H1 (cell line): ENCODE data around the gene VTN. TPM values are rescaled to one million over a fixed set of nuclear protein-coding genes. Genes with fewer than 3 reads are reported as not detected.

Experiments
- CTCF ChIA-PET: fragments of 300-600 bp; sonication (Branson Sonifier 250); formaldehyde crosslinking; loops from one replicate; lab custom pipeline; 2021; ENCODE audit not compliant: partially characterized antibody; lab: Charles Lee
- POLR2A ChIA-PET: fragments of 300-600 bp; sonication (Branson Sonifier 250); formaldehyde crosslinking; loops from one replicate; lab custom pipeline; 2021; ENCODE audit warnings: inconsistent platforms; ENCODE audit not compliant: partially characterized antibody; lab: Charles Lee
- DNase-seq, 2 experiments: peaks; one replicate each; pipeline versions ENCODE4 v3.0.0 to v3.0.0-alpha.2; 2010 to 2022; ENCODE audit warnings: low spot score in 2 of 2, low read depth in 1 of 2, mixed read lengths in 1 of 2
- FAIRE-seq: peaks from 2 replicates; lab custom pipeline; 2011; peaks lifted over from hg19 to GRCh38; lab: Jason Lieb, UNC
- H2AFZ ChIP-seq: 2 replicates; pipeline ENCODE4 v1.8.1; 2012; ENCODE audit warnings: low read length, inconsistent platforms
- H2AK5ac ChIP-seq: 2 replicates; pipeline ENCODE4 v1.6.1; 2013; ENCODE audit warnings: low read depth, low read length
- H2BK120ac ChIP-seq: replicated peaks from 2 replicates; pipeline ENCODE3; 2013; ENCODE audit warnings: low read depth, low read length, inconsistent platforms
- H2BK12ac ChIP-seq: 2 replicates; pipeline ENCODE4 v1.6.1; 2013; ENCODE audit warnings: low read depth, low read length
- H2BK15ac ChIP-seq: 2 replicates; pipeline ENCODE4 v1.6.1; 2013; ENCODE audit warnings: low read length
- H2BK20ac ChIP-seq: 2 replicates; pipeline ENCODE4 v1.6.1; 2013; ENCODE audit warnings: low read length
- H2BK5ac ChIP-seq: 2 replicates; pipeline ENCODE4 v1.6.1; 2013; ENCODE audit warnings: low read depth, low read length
- H3K14ac ChIP-seq: 2 replicates; pipeline ENCODE4 v1.6.1; 2013; ENCODE audit warnings: inconsistent platforms; ENCODE audit not compliant: insufficient read length
- H3K18ac ChIP-seq: 2 replicates; pipeline ENCODE4 v1.6.1; 2013; ENCODE audit warnings: low read length; ENCODE audit errors: extremely low read depth
- H3K23ac ChIP-seq: 2 replicates; pipeline ENCODE4 v1.6.1; 2013; ENCODE audit warnings: inconsistent platforms; ENCODE audit not compliant: insufficient read length
- H3K23me2 ChIP-seq: 2 replicates; pipeline ENCODE4 v1.6.1; 2013; ENCODE audit warnings: low read depth, low read length
- H3K27ac ChIP-seq: 2 replicates; pipeline ENCODE4 v1.6.1; 2011; ENCODE audit warnings: low read depth, low read length, inconsistent platforms
- H3K27me3 ChIP-seq, 4 experiments: replicated peaks in 1 of 4; 1 replicate in 1 of 4; 2 replicates in 3 of 4; pipeline versions ENCODE4 v1.6.1 to v1.8.1; 2011 to 2013; ENCODE audit warnings: low read length in 3 of 4, mild to moderate bottlenecking in 3 of 4, inconsistent platforms in 2 of 4, mixed read lengths in 2 of 4, moderate library complexity in 1 of 4; ENCODE audit not compliant: control insufficient read depth in 3 of 4, insufficient read depth in 3 of 4; ENCODE audit errors: extremely low read depth in 1 of 4
- H3K36me3 ChIP-seq, 4 experiments: 2 replicates each; pipeline versions ENCODE4 v1.6.1 to v1.8.1; 2011 to 2013; ENCODE audit warnings: mild to moderate bottlenecking in 4 of 4, low read length in 3 of 4, moderate library complexity in 2 of 4, control low read depth in 1 of 4, inconsistent platforms in 1 of 4; ENCODE audit not compliant: insufficient read depth in 4 of 4, control insufficient read depth in 2 of 4
- H3K4ac ChIP-seq: replicated peaks from 2 replicates; pipeline ENCODE3; 2013; ENCODE audit warnings: low read length, low read depth, mixed read lengths, inconsistent platforms; ENCODE audit not compliant: insufficient read length
- H3K4me1 ChIP-seq, 4 experiments: replicated peaks in 1 of 4; 1 replicate in 1 of 4; 2 replicates in 3 of 4; pipeline versions ENCODE4 v1.6.1 to v1.8.1; 2011 to 2013; ENCODE audit warnings: low read length in 3 of 4, inconsistent platforms in 2 of 4, mixed read lengths in 1 of 4; ENCODE audit not compliant: insufficient read depth in 4 of 4, control insufficient read depth in 3 of 4
- H3K4me2 ChIP-seq, 2 experiments: 2 replicates each; pipeline versions ENCODE4 v1.6.1 to v1.8.1; 2011 to 2013; ENCODE audit warnings: low read depth in 2 of 2, low read length in 2 of 2, control low read depth in 1 of 2, inconsistent platforms in 1 of 2, mild to moderate bottlenecking in 1 of 2; ENCODE audit not compliant: insufficient read depth in 1 of 2
- H3K4me3 ChIP-seq, 4 experiments: fragments of 200-600, 300-600 bp in 1 of 4; sonication (generic), shearing (Covaris generic), sonication (Bioruptor Twin) in 1 of 4; 2 replicates each; pipeline versions ENCODE4 v1.5.1 to v1.8.1; 2011 to 2016; ENCODE audit warnings: low read length in 4 of 4, low read depth in 3 of 4, control low read depth in 2 of 4, inconsistent platforms in 2 of 4, mild to moderate bottlenecking in 2 of 4, mixed read lengths in 1 of 4, moderate library complexity in 1 of 4; ENCODE audit not compliant: insufficient read depth in 2 of 4; ENCODE audit errors: extremely low read depth in 1 of 4
- H3K56ac ChIP-seq: replicated peaks from 2 replicates; pipeline ENCODE3; 2013; ENCODE audit warnings: low read depth, mild to moderate bottlenecking, mixed read lengths, low read length, inconsistent platforms; ENCODE audit not compliant: insufficient read length
- H3K79me1 ChIP-seq: 2 replicates; pipeline ENCODE4 v1.6.1; 2013; ENCODE audit warnings: low read depth, low read length, control low read depth
- H3K79me2 ChIP-seq, 2 experiments: 2 replicates each; pipeline versions ENCODE4 v1.6.1 to v1.8.1; 2012 to 2013; ENCODE audit warnings: low read length in 2 of 2, mild to moderate bottlenecking in 2 of 2, inconsistent platforms in 1 of 2; ENCODE audit not compliant: insufficient read depth in 2 of 2, control insufficient read depth in 1 of 2
- H3K9ac ChIP-seq, 4 experiments: replicated peaks in 1 of 4; 1 replicate in 1 of 4; 2 replicates in 3 of 4; pipeline versions ENCODE4 v1.6.1 to v1.8.1; 2011 to 2013; ENCODE audit warnings: low read depth in 3 of 4, low read length in 3 of 4, control low read depth in 2 of 4, mild to moderate bottlenecking in 2 of 4, moderate library complexity in 2 of 4, inconsistent platforms in 1 of 4; ENCODE audit errors: extremely low read depth in 1 of 4
- H3K9me3 ChIP-seq, 2 experiments: 2 replicates each; pipeline versions ENCODE4 v1.6.1 to v1.8.1; 2012 to 2013; ENCODE audit warnings: mild to moderate bottlenecking in 2 of 2, moderate library complexity in 2 of 2, control low read depth in 1 of 2, inconsistent platforms in 1 of 2, low read depth in 1 of 2, low read length in 1 of 2, mixed read lengths in 1 of 2; ENCODE audit not compliant: insufficient read depth in 2 of 2
- H4K20me1 ChIP-seq, 2 experiments: replicated peaks in 1 of 2; 2 replicates each; pipeline versions ENCODE3 to v1.8.1; 2011 to 2013; ENCODE audit warnings: inconsistent platforms in 2 of 2, low read length in 2 of 2, mild to moderate bottlenecking in 1 of 2; ENCODE audit not compliant: insufficient read depth in 2 of 2, control insufficient read depth in 1 of 2
- H4K5ac ChIP-seq: 2 replicates; pipeline ENCODE4 v1.6.1; 2013; ENCODE audit warnings: low read length, low read depth, mixed read lengths, inconsistent platforms; ENCODE audit not compliant: insufficient read length
- H4K8ac ChIP-seq: 2 replicates; pipeline ENCODE4 v1.8.0; 2013; ENCODE audit warnings: mild to moderate bottlenecking, moderate library complexity, low read length, inconsistent platforms; ENCODE audit not compliant: insufficient read depth; ENCODE audit errors: extremely low read depth
- H4K91ac ChIP-seq: replicated peaks from 2 replicates; pipeline ENCODE3; 2013; ENCODE audit warnings: low read length, mixed read lengths, inconsistent platforms; ENCODE audit not compliant: insufficient read length
- CREB1 ChIP-seq: IDR thresholded peaks from 2 replicates; pipeline ENCODE4 v1.6.1; 2012; ENCODE audit warnings: inconsistent platforms
- FOSL1 ChIP-seq: IDR thresholded peaks from 2 replicates; pipeline ENCODE4 v1.6.1; 2011; ENCODE audit warnings: mild to moderate bottlenecking, low read depth, low read length, moderate library complexity; ENCODE audit not compliant: insufficient read depth
- HDAC6 ChIP-seq: IDR thresholded peaks from one replicate; pipeline ENCODE4 v1.7.1; 2012; ENCODE audit warnings: low read depth, mild to moderate bottlenecking, inconsistent platforms, low read length, moderate library complexity
- RAD21 ChIP-seq, 2 experiments: IDR thresholded peaks in 1 of 2; conservative IDR thresholded peaks in 1 of 2; 2 replicates each; pipeline ENCODE4 v1.6.1; 2011; ENCODE audit warnings: low read depth in 2 of 2, low read length in 2 of 2, improper control_type of control experiment in 1 of 2, inconsistent platforms in 1 of 2, mild to moderate bottlenecking in 1 of 2, moderate library complexity in 1 of 2
- RBBP5 ChIP-seq: IDR thresholded peaks from 2 replicates; pipeline ENCODE4 v1.7.1; 2012; ENCODE audit warnings: low read depth, mild to moderate bottlenecking, inconsistent platforms, low read length, moderate library complexity, borderline replicate concordance
- SIX5 ChIP-seq: IDR thresholded peaks from 2 replicates; pipeline ENCODE4 v1.6.1; 2011; ENCODE audit warnings: mild to moderate bottlenecking, low read depth, low read length
- SP4 ChIP-seq: IDR thresholded peaks from 2 replicates; pipeline ENCODE4 v1.6.1; 2012; ENCODE audit warnings: low read length, inconsistent platforms
- TAF1 ChIP-seq: IDR thresholded peaks from 2 replicates; pipeline ENCODE4 v1.6.1; 2011; ENCODE audit warnings: mild to moderate bottlenecking, low read depth, low read length
- WGBS, 2 experiments: shearing (Covaris generic) in 1 of 2; methylation state at CpG; one replicate each; pipeline versions ENCODE4 v1.1.6 to v1.1.7; 2013 to 2015; ENCODE audit warnings: low lambda C conversion rate in 2 of 2, mixed read lengths in 2 of 2, inconsistent platforms in 1 of 2, low coverage in 1 of 2, missing lambda C conversion rate in 1 of 2; ENCODE audit not compliant: insufficient replicate concordance in 2 of 2, insufficient coverage in 1 of 2, insufficient read length in 1 of 2; ENCODE audit errors: extremely low coverage in 1 of 2, missing lambda C conversion rate in 1 of 2; 5-methylcytosine and 5-hydroxymethylcytosine counted together
- polyA plus RNA-seq, 7 experiments: library from polyadenylated mRNA; depleted of rRNA in 3 of 7; stranded (reverse) in 5 of 7; unstranded in 2 of 7; fragments of >200 nt in 5 of 7; fragments of 200-250 nt in 2 of 7; gene quantifications; 1 replicate in 5 of 7; 2 replicates in 1 of 7; 4 replicates in 1 of 7; pipeline versions ENCODE4 v1.2.1 to v1.2.3, GENCODE V29; 2011 to 2013; ENCODE audit warnings: missing spikeins in 2 of 7, mixed read lengths in 2 of 7
- total RNA-seq: library from RNA; stranded (reverse); fragmentation: NEBNext Ultra II Directional; extraction: Animal tissue kit (Norgen Biotek cat#: 25700); gene quantifications from 2 replicates; pipeline ENCODE4 v1.2.1, GENCODE V29; 2021
- TF ChIP-seq, protein P1 (sequence below), 3 experiments: IDR thresholded peaks; 1 replicate in 2 of 3; 2 replicates in 1 of 3; pipeline versions ENCODE4 v1.5.1 to v1.6.1; 2011; ENCODE audit warnings: low read length in 3 of 3, mild to moderate bottlenecking in 3 of 3, inconsistent platforms in 2 of 3, low read depth in 1 of 3, moderate library complexity in 1 of 3; ENCODE audit not compliant: insufficient read depth in 1 of 3; ENCODE audit errors: control extremely low read depth in 1 of 3

The VTN gene
- total and polyA plus RNA-seq, 2 of the 8 experiments (the other 6 are each of a cell fraction or from before 2014, with no cell fraction given): 0.18 TPM; not detected in 1

DNA sequence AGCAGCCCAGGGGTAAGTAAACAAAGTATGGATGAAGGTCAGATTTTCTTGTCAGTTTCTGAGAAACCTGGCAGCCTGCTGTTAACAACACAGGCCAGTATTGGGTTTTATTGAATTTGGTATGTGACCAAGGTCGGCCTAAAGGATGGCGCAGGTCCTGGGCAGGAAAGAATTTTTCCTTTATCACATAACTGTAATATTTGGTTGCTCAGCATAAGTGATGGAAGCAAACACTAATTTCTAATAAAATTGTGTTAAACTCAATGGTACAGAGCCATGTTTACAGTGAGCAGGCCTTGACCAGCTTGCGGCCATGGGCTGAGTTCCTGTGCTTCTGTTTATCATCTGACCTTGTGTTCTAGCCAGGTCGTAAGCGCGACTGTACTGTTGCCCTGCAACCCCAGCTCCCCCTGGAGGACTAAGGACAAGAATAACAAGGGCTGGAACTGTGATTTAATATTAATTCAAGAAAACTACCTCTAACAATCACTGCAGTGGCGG, 23.3 kb downstream of the VTN start:
- Histone ChIP-seq H3K9me3 (no peaks in the 10 kb centered on the region), H3K23ac (no peak overlapping the region), H3K56ac (no peak overlapping the region), H3K4me3 (no peak overlapping the region), H4K91ac (no peak overlapping the region), H3K4me2 (no peak overlapping the region), H2BK120ac (no peak overlapping the region), H2AK5ac (no peak overlapping the region), H3K18ac (no peak overlapping the region), H2AFZ (no peak overlapping the region), H3K4me1 (peaks cover 0 to 4% (median 0%) of the 10 kb centered on the region in 4 experiments; a peak in 3 of 7 replicates), H3K9ac (no peak overlapping the region), H2BK20ac (no peak overlapping the region), H3K14ac (no peak overlapping the region), H3K79me1 (no peaks in the 10 kb centered on the region), H2BK15ac (no peak overlapping the region), H3K4ac (no peak overlapping the region), H2BK12ac (no peak overlapping the region), H3K27me3 (no peaks in the 10 kb centered on the region), H4K5ac (no peak overlapping the region), H3K27ac (no peak overlapping the region), H2BK5ac (no peak overlapping the region), H3K36me3 (peaks cover 20 to 58% (median 45%) of the 10 kb centered on the region in 4 experiments; a peak in 7 of 8 replicates), H3K23me2 (no peaks in the 10 kb centered on the region), H3K79me2 (no peaks in the 10 kb centered on the region), H4K8ac (no peak overlapping the region), H4K20me1 (peaks cover 13 to 15% of the 10 kb centered on the region in 2 experiments)
- FAIRE-seq (no peak), DNase-seq (no peak)
- ChIA-PET POLR2A (interaction anchor here (0.7 to 9.7 kb wide), 10 partner anchors 10 to 26 kb away, joined by 3 to 92 read pairs (median 6); partner anchors contain the start of genes IFT20, POLDIP2, SEBOX and TNFAIP1), CTCF (interaction anchor here (1.0 to 2.5 kb wide), 11 partner anchors 9 to 115 kb away, joined by 3 to 10 read pairs (median 5); partner anchors contain the start of genes IFT20 and TNFAIP1)
- TF ChIP-seq TAF1 (no peak), HDAC6 (no peak), CREB1 (no peak), RAD21 (IDR thresholded peaks at IDR 0.05 in 1 of 2, conservative IDR thresholded peaks at IDR 0.05 in 1 of 2; ENCODE audit: low read depth in 2 of 2, low read length in 2 of 2) (peak; percentile 26 to 51; a peak in 3 of 4 replicates), SIX5 (no peak), FOSL1 (no peak), SP4 (no peak), RBBP5 (no peak)
- TF ChIP-seq, protein P1, sequence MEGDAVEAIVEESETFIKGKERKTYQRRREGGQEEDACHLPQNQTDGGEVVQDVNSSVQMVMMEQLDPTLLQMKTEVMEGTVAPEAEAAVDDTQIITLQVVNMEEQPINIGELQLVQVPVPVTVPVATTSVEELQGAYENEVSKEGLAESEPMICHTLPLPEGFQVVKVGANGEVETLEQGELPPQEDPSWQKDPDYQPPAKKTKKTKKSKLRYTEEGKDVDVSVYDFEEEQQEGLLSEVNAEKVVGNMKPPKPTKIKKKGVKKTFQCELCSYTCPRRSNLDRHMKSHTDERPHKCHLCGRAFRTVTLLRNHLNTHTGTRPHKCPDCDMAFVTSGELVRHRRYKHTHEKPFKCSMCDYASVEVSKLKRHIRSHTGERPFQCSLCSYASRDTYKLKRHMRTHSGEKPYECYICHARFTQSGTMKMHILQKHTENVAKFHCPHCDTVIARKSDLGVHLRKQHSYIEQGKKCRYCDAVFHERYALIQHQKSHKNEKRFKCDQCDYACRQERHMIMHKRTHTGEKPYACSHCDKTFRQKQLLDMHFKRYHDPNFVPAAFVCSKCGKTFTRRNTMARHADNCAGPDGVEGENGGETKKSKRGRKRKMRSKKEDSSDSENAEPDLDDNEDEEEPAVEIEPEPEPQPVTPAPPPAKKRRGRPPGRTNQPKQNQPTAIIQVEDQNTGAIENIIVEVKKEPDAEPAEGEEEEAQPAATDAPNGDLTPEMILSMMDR (IDR thresholded peaks at IDR 0.05; ENCODE audit: control extremely low read depth in 1 of 3, insufficient read depth in 1 of 3, low read depth in 1 of 3, low read length in 3 of 3): peak; percentile 21 to 33 (median 22); a peak in 3 of 4 replicates
- WGBS, 2 experiments: 95% methylated on average over 7 of the region's 7 CpGs; no CpG with 5 or more reads in 1 of the 2 experiments
